Ascending aorta (tissue), 2 donors: ENCODE results near the gene LSS. TPM values are rescaled to one million over a fixed set of nuclear protein-coding genes. Genes with fewer than 3 reads are reported as not detected.

Experiments used
- DNase-seq, 2 donors: peaks; one replicate each; pipeline ENCODE4 v3.0.0-alpha.2; 2019; ENCODE audit warnings: low spot score in 2 of 2
- H3K27ac ChIP-seq, 2 donors: fragments of 200-600 bp; sonication (generic); one replicate each; pipeline ENCODE4 v1.5.1; 2016 to 2017; ENCODE audit warnings: mild to moderate bottlenecking in 1 of 2
- H3K27me3 ChIP-seq: fragments of 200-600 bp; sonication (generic); one replicate; pipeline ENCODE4 v1.5.1; 2017
- H3K36me3 ChIP-seq, 2 donors: fragments of 200-600 bp; sonication (generic); one replicate each; pipeline ENCODE4 v1.5.1; 2016
- H3K4me1 ChIP-seq, 2 donors: fragments of 200-600 bp; sonication (generic); one replicate each; pipeline ENCODE4 v1.5.1; 2016 to 2017; ENCODE audit warnings: mild to moderate bottlenecking in 1 of 2
- H3K4me3 ChIP-seq, 2 donors: fragments of 200-600 bp; sonication (generic); one replicate each; pipeline ENCODE4 v1.5.1; 2016 to 2017; ENCODE audit warnings: mild to moderate bottlenecking in 1 of 2
- H3K9me3 ChIP-seq, 2 donors: fragments of 200-600 bp; sonication (generic); one replicate each; pipeline ENCODE4 v1.5.1; 2016
- CTCF ChIP-seq, 3 experiments: fragments of 200-600 bp in 2 of 3; fragments of 450-650 bp in 1 of 3; sonication (generic) in 2 of 3; IDR thresholded peaks; one replicate each; pipeline ENCODE4 v1.5.1; 2016 to 2019; ENCODE audit warnings: antibody characterized with exemption in 3 of 3, mild to moderate bottlenecking in 1 of 3, moderate library complexity in 1 of 3
- intact Hi-C: fragments of 100-400 bp; cut with DNase I; formaldehyde crosslinking; loops from one replicate; pipeline ENCODE4 v1.15.1; 2023
- total RNA-seq: library from RNA; depleted of rRNA; stranded (reverse); fragments of >200 nt; gene quantifications from one replicate; pipeline ENCODE4 v1.1.0, GENCODE V29; 2016

Gene LSS
- total RNA-seq, 1 donor from 2014 or later, result 49.4 TPM

DNA sequence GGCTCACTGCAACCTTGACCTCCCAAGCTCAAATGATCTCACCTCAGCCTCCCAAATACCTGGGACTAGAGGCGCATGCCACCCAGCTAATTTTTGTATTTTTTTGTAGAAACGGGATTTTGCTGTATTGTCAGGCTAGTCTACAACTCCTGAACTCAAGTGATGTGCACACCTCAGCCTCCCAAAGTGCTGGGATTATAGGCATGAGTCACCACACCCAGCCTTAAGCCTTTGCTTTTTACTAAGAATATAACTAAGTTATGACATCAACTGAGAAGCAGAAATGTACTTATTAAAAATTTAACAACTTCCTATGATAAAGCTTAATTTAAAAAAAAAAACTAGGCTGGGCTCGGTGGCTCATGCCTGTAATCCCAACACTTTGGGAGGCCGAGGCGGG is 8.9 kb upstream of the LSS start:
- Histone ChIP-seq H3K9me3 (no peaks in the 10 kb centered on the region), H3K27me3 (no peaks in the 10 kb centered on the region), H3K4me3 (no peak overlapping the region), H3K36me3 (peaks cover 60 to 84% of the 10 kb centered on the region in 2 donors), H3K4me1 (no peaks in the 10 kb centered on the region), H3K27ac (no peak overlapping the region)
- DNase-seq, result no peak
- no peak for TF ChIP-seq CTCF (IDR thresholded peaks at IDR 0.05)
- intact Hi-C loops, result no loop called here

DNA sequence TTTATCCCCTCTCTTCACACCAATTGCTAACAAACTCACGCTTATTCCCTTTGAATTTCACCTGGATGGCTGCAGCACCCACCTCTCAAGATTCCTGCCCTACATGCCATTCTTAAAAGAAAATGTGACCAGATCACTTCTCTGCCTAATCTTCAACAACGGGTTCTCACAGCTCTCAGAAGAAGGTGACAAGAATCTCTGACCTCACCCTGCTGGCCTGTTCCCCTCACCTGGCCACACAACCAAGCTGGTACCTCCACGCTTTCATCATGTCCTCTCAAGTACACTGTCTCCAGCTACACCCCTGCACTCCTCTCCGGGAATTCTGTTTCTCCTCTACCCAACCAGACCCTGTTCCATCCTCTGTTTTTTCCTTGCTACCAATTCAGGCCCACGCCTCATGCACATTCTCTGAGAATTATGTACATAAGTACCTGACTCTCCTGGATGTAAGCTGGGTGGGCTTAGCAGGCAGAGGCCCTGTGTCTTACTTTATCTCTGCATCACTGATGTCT is 5.9 kb upstream of the LSS start:
- Histone ChIP-seq H3K4me1 (peaks cover 0 to under 1% of the 10 kb centered on the region in 2 donors), H3K27me3 (no peaks in the 10 kb centered on the region), H3K36me3 (peaks cover 45 to 54% of the 10 kb centered on the region in 2 donors), H3K4me3 (no peak overlapping the region), H3K27ac (no peak overlapping the region), H3K9me3 (no peaks in the 10 kb centered on the region)
- intact Hi-C loops, result no loop called here
- no peak for TF ChIP-seq CTCF (IDR thresholded peaks at IDR 0.05)
- DNase-seq, result no peak

- Histone ChIP-seq H3K36me3 (peaks cover 15 to 18% of the 10 kb centered on the region in 2 donors), H3K4me3 (peak overlapping the region in 1 of 2 donors; percentile 79), H3K9me3 (no peaks in the 10 kb centered on the region), H3K27me3 (no peaks in the 10 kb centered on the region), H3K27ac (peak overlapping the region; percentile 75 to 81), H3K4me1 (peaks cover 15 to 16% of the 10 kb centered on the region in 2 donors)
- intact Hi-C loops, result loop anchor here (1.0 to 5.0 kb wide), 6 partner anchors 56 to 587 kb away; partner anchors contain the start of genes C21orf58, DIP2A, PCBP3 and YBEY
- TF ChIP-seq CTCF (IDR thresholded peaks at IDR 0.05), result no peak
- DNase-seq, result no peak
Observed at GRCh38 chr21:46229923-46230260, 1.3 kb upstream of the LSS start.

- no peaks in the 10 kb centered on the region for H3K27me3 ChIP-seq
- H3K4me1 ChIP-seq, result peaks cover 15 to 16% of the 10 kb centered on the region in 2 donors
- peak; percentile 36 to 80 (median 74) for TF ChIP-seq CTCF (IDR thresholded peaks at IDR 0.05)
- peak overlapping the region; percentile 53 to 79 for H3K4me3 ChIP-seq
- intact Hi-C loops, result loop anchor here (1.0 to 5.0 kb wide), 6 partner anchors 57 to 587 kb away; partner anchors contain the start of genes C21orf58, DIP2A, PCBP3 and YBEY
- peak overlapping the region; percentile 75 to 81 for H3K27ac ChIP-seq
- no peak for DNase-seq
- H3K9me3 ChIP-seq, result no peaks in the 10 kb centered on the region
- peaks cover 12 to 13% of the 10 kb centered on the region in 2 donors for H3K36me3 ChIP-seq
Observed at GRCh38 chr21:46229133-46229922, 754 bp upstream of the LSS start.

- intact Hi-C loops, result loop anchor here (2.0 to 5.0 kb wide), 4 partner anchors 229 to 585 kb away; partner anchors contain the start of genes DIP2A and PCBP3
- no peaks in the 10 kb centered on the region for H3K9me3 ChIP-seq
- H3K4me3 ChIP-seq, result peak overlapping the region; percentile 65 to 79
- H3K27me3 ChIP-seq, result no peaks in the 10 kb centered on the region
- no peak for TF ChIP-seq CTCF (IDR thresholded peaks at IDR 0.05)
- peaks cover under 1 to 1% of the 10 kb centered on the region in 2 donors for H3K36me3 ChIP-seq
- peaks cover 15 to 16% of the 10 kb centered on the region in 2 donors for H3K4me1 ChIP-seq
- H3K27ac ChIP-seq, result peak overlapping the region; percentile 81 to 88
- no peak for DNase-seq
Observed at GRCh38 chr21:46227811-46228344, 696 bp downstream of the LSS start.
